SU-DHL-6 (cell line): ENCODE results near the gene FGF5.

Source experiments
- H2AFZ ChIP-seq: fragments of 200-600 bp; sonication (generic); 2 replicates; pipeline ENCODE4 v1.6.1; 2014; ENCODE audit warnings: low read depth, mild to moderate bottlenecking, moderate library complexity, mixed read lengths, antibody characterized with exemption, low read length; ENCODE audit not compliant: severe bottlenecking
- H3F3A ChIP-seq: fragments of 200-600 bp; shearing (Covaris generic); 2 replicates; pipeline ENCODE4 v1.6.0; 2016; ENCODE audit warnings: antibody characterized with exemption, mild to moderate bottlenecking; ENCODE audit not compliant: insufficient read depth
- H3K27ac ChIP-seq: fragments of 200-600 bp; sonication (generic); 2 replicates; pipeline ENCODE4 v1.5.1; 2016; ENCODE audit warnings: low read depth, mild to moderate bottlenecking, low read length, moderate library complexity, mixed read lengths
- H3K27me3 ChIP-seq: fragments of 200-600 bp; sonication (generic), shearing (Covaris generic); 2 replicates; pipeline ENCODE4 v1.6.0; 2014; ENCODE audit warnings: mild to moderate bottlenecking, low read length
- H3K36me3 ChIP-seq: fragments of 200-600 bp; sonication (generic); 2 replicates; pipeline ENCODE4 v1.6.1; 2014; ENCODE audit warnings: mild to moderate bottlenecking, low read length, mixed read lengths
- H3K4me2 ChIP-seq: fragments of 300-600, 200-600 bp; shearing (Covaris generic), sonication (generic); 2 replicates; pipeline ENCODE4 v1.6.0; 2014; ENCODE audit warnings: low read length, low read depth, mild to moderate bottlenecking; ENCODE audit not compliant: poor library complexity, severe bottlenecking
- H3K4me3 ChIP-seq: fragments of 200-600 bp; sonication (generic); 2 replicates; pipeline ENCODE4 v1.5.1; 2014; ENCODE audit warnings: antibody characterized with exemption, low read length, mild to moderate bottlenecking, mixed read lengths; ENCODE audit not compliant: insufficient read depth, poor library complexity, severe bottlenecking
- H3K79me2 ChIP-seq: fragments of 200-600 bp; sonication (generic); 2 replicates; pipeline ENCODE4 v1.6.1; 2014; ENCODE audit warnings: mild to moderate bottlenecking, low read length, moderate library complexity; ENCODE audit not compliant: insufficient read depth
- H3K9ac ChIP-seq: fragments of 200-600 bp; sonication (generic); 2 replicates; pipeline ENCODE4 v1.7.0; 2014; ENCODE audit warnings: mild to moderate bottlenecking, low read length
- H3K9me2 ChIP-seq: fragments of 200-600 bp; sonication (generic); replicated peaks from 2 replicates; pipeline ENCODE4 v1.6.1; 2014; ENCODE audit warnings: low read length; ENCODE audit not compliant: insufficient read depth
- H3K9me3 ChIP-seq: fragments of 200-600 bp; sonication (generic); 2 replicates; pipeline ENCODE4 v1.6.1; 2014; ENCODE audit warnings: low read length, mixed read lengths; ENCODE audit not compliant: insufficient read depth
- H4K20me1 ChIP-seq: fragments of 200-600 bp; sonication (generic); 2 replicates; pipeline ENCODE4 v1.6.1; 2014; ENCODE audit warnings: low read depth, mild to moderate bottlenecking, antibody characterized with exemption, low read length, moderate library complexity, mixed read lengths
- CTCF ChIP-seq: fragments of 200-600 bp; sonication (generic); IDR thresholded peaks from one replicate; pipeline ENCODE4 v1.5.1; 2017; ENCODE audit warnings: antibody characterized with exemption, mild to moderate bottlenecking, low read length, moderate library complexity; ENCODE audit not compliant: insufficient read depth, poor library complexity, severe bottlenecking
- EZH2phosphoT487 ChIP-seq: fragments of 200-600 bp; sonication (generic), shearing (Covaris generic); conservative IDR thresholded peaks from 2 replicates; pipeline ENCODE4 v1.6.1; 2018; ENCODE audit warnings: mild to moderate bottlenecking, antibody characterized with exemption, low read length, moderate library complexity, mixed read lengths

FGF5 gene

GRCh38 chr4:80266902-80267380, 477 bp downstream of the FGF5 start:
- H3K27ac ChIP-seq, result no peak overlapping the region
- no peaks in the 10 kb centered on the region for H3K36me3 ChIP-seq
- H2AFZ ChIP-seq, result no peak overlapping the region
- H3K4me3 ChIP-seq, result no peak overlapping the region
- no peaks in the 10 kb centered on the region for H3K27me3 ChIP-seq
- H3K79me2 ChIP-seq, result no peaks in the 10 kb centered on the region
- TF ChIP-seq EZH2phosphoT487 (no peak), CTCF (no peak)
- H3F3A ChIP-seq, result no peaks in the 10 kb centered on the region
- no peaks in the 10 kb centered on the region for H4K20me1 ChIP-seq
- H3K9me2 ChIP-seq, result no peaks in the 10 kb centered on the region
- no peak overlapping the region for H3K4me2 ChIP-seq
- H3K9ac ChIP-seq, result no peak overlapping the region
- no peaks in the 10 kb centered on the region for H3K9me3 ChIP-seq

- Histone ChIP-seq H2AFZ (no peak overlapping the region), H3K79me2 (no peaks in the 10 kb centered on the region)
Measured at GRCh38 chr4:80268081-80268823, 1.8 kb downstream of the FGF5 start.

GRCh38 chr4:80268936-80269335, 2.5 kb downstream of the FGF5 start:
- Histone ChIP-seq H3K27me3 (no peaks in the 10 kb centered on the region), H4K20me1 (no peaks in the 10 kb centered on the region), H3K9ac (no peak overlapping the region), H3K9me2 (no peaks in the 10 kb centered on the region), H3K9me3 (no peaks in the 10 kb centered on the region), H3F3A (no peaks in the 10 kb centered on the region), H3K4me3 (no peak overlapping the region), H3K27ac (no peak overlapping the region), H3K4me2 (no peak overlapping the region), H3K36me3 (no peaks in the 10 kb centered on the region), H2AFZ (no peak overlapping the region), H3K79me2 (no peaks in the 10 kb centered on the region)
- TF ChIP-seq CTCF, result no peak

More at GRCh38 chr4:80268081-80268823, 1.8 kb downstream of the FGF5 start:
- TF ChIP-seq CTCF (no peak), EZH2phosphoT487 (no peak)
- Histone ChIP-seq H3F3A (no peaks in the 10 kb centered on the region), H4K20me1 (no peaks in the 10 kb centered on the region), H3K4me2 (no peak overlapping the region), H3K27me3 (no peaks in the 10 kb centered on the region), H3K9me2 (no peaks in the 10 kb centered on the region), H3K36me3 (no peaks in the 10 kb centered on the region), H3K4me3 (no peak overlapping the region), H3K9me3 (no peaks in the 10 kb centered on the region), H3K9ac (no peak overlapping the region), H3K27ac (no peak overlapping the region)
